NOMO-1 treated with dmso at 0.1 percent for 144 hours (cell line): Measurements from ENCODE around the gene P2RX7.
A peak's percentile ranks its signal among the peaks of the same experiment; 100 is the strongest.

Source experiments
- DNase-seq: peaks from one replicate; lab custom pipeline; 2025; ENCODE audit not compliant: unreplicated experiment; lab: John Stamatoyannopoulos, UW

The P2RX7 gene

GRCh38 chr12:121132601-121133481 lies at the start of gene P2RX7:
Gene P2RX7 (plus strand): TSS chr12:121132876. CDS start chr12:121132971, 95 bp downstream.
- peak; percentile 62 for DNase-seq

- no peak for DNase-seq
Measured at GRCh38 chr12:121084229-121084628, 48.4 kb upstream of the P2RX7 start.

GRCh38 chr12:121085069-121085468 lies 47.6 kb upstream of the P2RX7 start:
- no peak for DNase-seq

- no peak for DNase-seq
Measured at GRCh38 chr12:121085506-121086353, 46.9 kb upstream of the P2RX7 start.

- DNase-seq: no peak
Measured at GRCh38 chr12:121086781-121087295, 45.8 kb upstream of the P2RX7 start.

- no peak for DNase-seq
Measured at GRCh38 chr12:121087467-121088194, 45.0 kb upstream of the P2RX7 start.

- DNase-seq: no peak
Measured at GRCh38 chr12:121088195-121088585, 44.5 kb upstream of the P2RX7 start.

GRCh38 chr12:121089031-121089812 lies 43.5 kb upstream of the P2RX7 start:
- no peak for DNase-seq

- no peak for DNase-seq
Measured at GRCh38 chr12:121089813-121090430, 42.8 kb upstream of the P2RX7 start.

- no peak for DNase-seq
Measured at GRCh38 chr12:121090586-121091514, 41.8 kb upstream of the P2RX7 start.

- DNase-seq: no peak
Measured at GRCh38 chr12:121092034-121092433, 40.6 kb upstream of the P2RX7 start.

- no peak for DNase-seq
Measured at GRCh38 chr12:121093487-121093891, 39.2 kb upstream of the P2RX7 start.

- peak; percentile 95 for DNase-seq
Measured at GRCh38 chr12:121095544-121096198, 37.0 kb upstream of the P2RX7 start.

GRCh38 chr12:121096199-121096798 lies 36.4 kb upstream of the P2RX7 start:
- peak; percentile 86 for DNase-seq

- no peak for DNase-seq
Measured at GRCh38 chr12:121099779-121100178, 32.9 kb upstream of the P2RX7 start.

GRCh38 chr12:121102307-121102706 lies 30.4 kb upstream of the P2RX7 start:
- DNase-seq: no peak

- DNase-seq: no peak
Measured at GRCh38 chr12:121107681-121108080, 25.0 kb upstream of the P2RX7 start.

GRCh38 chr12:121108492-121108891 lies 24.2 kb upstream of the P2RX7 start:
- DNase-seq: no peak
